ENCODE results near the gene FAM234B.
A peak's percentile ranks its signal among the peaks of the same experiment; 100 is the strongest.

FAM234B gene

GRCh38 chr12:13044002-13044905, at the start of gene FAM234B:
FAM234B (plus strand) TSS chr12:13044381; CDS start chr12:13044404, 23 bp downstream.
- peak; percentile 34 for DNase-seq

- no peak for DNase-seq
Observed at GRCh38 chr12:12995088-12995487, 49.1 kb upstream of the FAM234B start.

GRCh38 chr12:12996209-12996608, 48.0 kb upstream of the FAM234B start:
- DNase-seq: no peak

GRCh38 chr12:12997156-12997555, 47.0 kb upstream of the FAM234B start:
- DNase-seq: no peak

- no peak for DNase-seq
Observed at GRCh38 chr12:12997734-12998133, 46.4 kb upstream of the FAM234B start.

- no peak for DNase-seq
Observed at GRCh38 chr12:12998248-12998647, 45.9 kb upstream of the FAM234B start.

GRCh38 chr12:12999271-12999958, 44.8 kb upstream of the FAM234B start:
- no peak for DNase-seq

GRCh38 chr12:12999959-13000615, 44.1 kb upstream of the FAM234B start, which contains the start of gene HEBP1:
HEBP1 (minus strand) TSS chr12:13000265; CDS start chr12:13000114, 151 bp downstream.
- DNase-seq: peak; percentile 66

GRCh38 chr12:13000616-13000924, 43.6 kb upstream of the FAM234B start:
- no peak for DNase-seq

- DNase-seq: no peak
Observed at GRCh38 chr12:13000925-13001774, 43.0 kb upstream of the FAM234B start.

GRCh38 chr12:13001775-13002040, 42.5 kb upstream of the FAM234B start:
- no peak for DNase-seq

- no peak for DNase-seq
Observed at GRCh38 chr12:13002301-13003097, 41.7 kb upstream of the FAM234B start.

GRCh38 chr12:13004361-13004760, 39.8 kb upstream of the FAM234B start:
- no peak for DNase-seq

GRCh38 chr12:13004986-13005385, 39.2 kb upstream of the FAM234B start:
- DNase-seq: no peak

- DNase-seq: peak; percentile 41
Observed at GRCh38 chr12:13005649-13006048, 38.5 kb upstream of the FAM234B start.

GRCh38 chr12:13007496-13008233, 36.5 kb upstream of the FAM234B start:
- DNase-seq: no peak

GRCh38 chr12:13008741-13009380, 35.3 kb upstream of the FAM234B start:
- no peak for DNase-seq

GRCh38 chr12:13011098-13011497, 33.1 kb upstream of the FAM234B start:
- no peak for DNase-seq

GRCh38 chr12:13022851-13023271, 21.3 kb upstream of the FAM234B start:
- no peak for DNase-seq

- no peak for DNase-seq
Observed at GRCh38 chr12:13023811-13024530, 20.2 kb upstream of the FAM234B start.
